ENCODE data around the gene MYCBP2. TPM values are rescaled to one million over a fixed set of nuclear protein-coding genes. Genes with fewer than 3 reads are reported as not detected.

Gene MYCBP2
- total and polyA plus RNA-seq, 4 donors, result 12.1 to 86.4 (median 30.0) TPM

GRCh38 chr13:77000475-77000874, 326.4 kb downstream of the MYCBP2 start:
- Histone ChIP-seq H3K27me3 (ENCODE audit: control insufficient read depth in 4 of 4, insufficient read depth in 4 of 4, low read length in 3 of 4) (no peaks in the 10 kb centered on the region), H3K36me3 (ENCODE audit: control insufficient read depth in 4 of 4, insufficient read depth in 3 of 4, low read depth in 1 of 4, low read length in 3 of 4) (peaks cover 0 to 10% (median 4%) of the 10 kb centered on the region in 4 donors), H3K4me1 (ENCODE audit: control insufficient read depth in 4 of 4, insufficient read depth in 4 of 4, low read length in 3 of 4) (peaks cover 3 to 24% (median 17%) of the 10 kb centered on the region in 4 donors), H3K9ac (ENCODE audit: low read depth in 1 of 2, low read length in 2 of 2) (no peak overlapping the region), H3K9me3 (ENCODE audit: control insufficient read depth in 4 of 4, low read length in 3 of 4) (no peaks in the 10 kb centered on the region), H3K27ac (ENCODE audit: low read depth in 1 of 2, low read length in 2 of 2) (no peak overlapping the region), H3K4me3 (ENCODE audit: low read depth in 1 of 3, low read length in 3 of 3) (no peak overlapping the region)
- WGBS, result 76% methylated on average over 1 of the region's 1 CpG
- TF ChIP-seq ZBTB33 (IDR thresholded peaks at IDR 0.05) (no peak), NR2F2 (IDR thresholded peaks at IDR 0.05) (no peak), RXRA (IDR thresholded peaks at IDR 0.05) (no peak), SP1 (IDR thresholded peaks at IDR 0.05) (no peak), FOXA2 (IDR thresholded peaks at IDR 0.05) (no peak), MAX (IDR thresholded peaks at IDR 0.05) (no peak), HNF4A (conservative IDR thresholded peaks at IDR 0.05) (no peak), YY1 (IDR thresholded peaks at IDR 0.05) (no peak), EGR1 (IDR thresholded peaks at IDR 0.05; ENCODE audit: low read depth in 2 of 2) (no peak), JUND (IDR thresholded peaks at IDR 0.05) (no peak), TAF1 (conservative IDR thresholded peaks at IDR 0.05) (no peak), FOXA1 (IDR thresholded peaks at IDR 0.05) (no peak), RAD21 (IDR thresholded peaks at IDR 0.05) (no peak), CTCF (IDR thresholded peaks at IDR 0.05; ENCODE audit: low read depth, low read length, missing input control) (no peak), ATF3 (IDR thresholded peaks at IDR 0.05) (no peak), GABPA (IDR thresholded peaks at IDR 0.05 in 1 of 2, conservative IDR thresholded peaks at IDR 0.05 in 1 of 2) (no peak), REST (IDR thresholded peaks at IDR 0.05) (no peak), HNF4G (IDR thresholded peaks at IDR 0.05) (no peak)
- DNase-seq (ENCODE audit: low spot score), result no peak

Other genes starting within 250 kb of the MYCBP2 start
- gene SCEL, start 208.6 kb upstream of the MYCBP2 start, total RNA-seq, result not detected
- under 1 TPM in 1 of 2 donors, not detected in 1; 0.02 TPM for gene SCEL, start 208.6 kb upstream of the MYCBP2 start, polyA plus RNA-seq

All from liver (tissue), 9 donors.